Fibroblast of gingiva (primary cell): ENCODE data around the gene MYRF.

Experiments used
- DNase-seq: peaks from one replicate; pipeline ENCODE4 v3.0.0-alpha.2; 2011; ENCODE audit warnings: low read depth

MYRF gene

DNA sequence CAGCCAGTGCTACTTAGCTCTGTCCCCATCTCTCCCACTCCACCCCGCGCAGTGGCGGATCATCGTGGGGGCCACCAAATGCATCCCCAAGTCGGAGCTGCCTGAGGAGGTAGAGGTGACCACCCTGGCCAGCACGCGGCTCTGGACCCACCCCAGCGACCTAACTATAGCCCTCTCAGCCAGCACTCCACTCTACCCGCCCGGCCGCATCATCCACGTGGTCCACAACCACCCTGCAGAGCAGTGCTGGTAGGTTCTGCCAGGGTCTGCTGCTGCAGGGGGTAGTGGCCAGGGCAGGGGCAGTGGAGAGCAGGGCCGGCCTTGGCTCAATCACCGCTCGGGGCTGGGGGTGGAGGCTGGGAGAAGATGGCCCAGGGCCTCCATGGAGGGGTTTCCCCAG is 13.0 kb upstream of the MYRF start:
- no peak for DNase-seq

DNA sequence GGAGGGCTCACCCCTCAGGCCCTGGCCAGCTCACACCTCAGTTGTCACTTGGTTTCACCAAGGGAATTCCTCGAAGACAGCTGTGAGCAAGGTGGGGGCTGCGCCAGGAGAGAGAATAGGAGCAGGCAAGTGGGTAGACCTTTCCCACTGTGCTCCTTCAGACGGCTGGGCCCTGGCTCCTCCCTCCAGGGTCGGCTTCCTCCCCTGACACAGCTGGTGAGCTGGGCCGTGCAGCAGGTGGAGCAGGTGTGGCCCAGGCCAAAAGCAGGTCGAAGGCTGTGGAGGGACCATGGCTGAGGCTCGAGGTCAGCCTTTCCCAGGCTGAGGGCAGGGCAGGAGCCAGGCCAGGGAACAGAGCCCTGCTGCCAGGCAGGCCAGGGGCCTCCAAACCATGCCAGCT is 12.5 kb upstream of the MYRF start:
- DNase-seq: no peak

DNA sequence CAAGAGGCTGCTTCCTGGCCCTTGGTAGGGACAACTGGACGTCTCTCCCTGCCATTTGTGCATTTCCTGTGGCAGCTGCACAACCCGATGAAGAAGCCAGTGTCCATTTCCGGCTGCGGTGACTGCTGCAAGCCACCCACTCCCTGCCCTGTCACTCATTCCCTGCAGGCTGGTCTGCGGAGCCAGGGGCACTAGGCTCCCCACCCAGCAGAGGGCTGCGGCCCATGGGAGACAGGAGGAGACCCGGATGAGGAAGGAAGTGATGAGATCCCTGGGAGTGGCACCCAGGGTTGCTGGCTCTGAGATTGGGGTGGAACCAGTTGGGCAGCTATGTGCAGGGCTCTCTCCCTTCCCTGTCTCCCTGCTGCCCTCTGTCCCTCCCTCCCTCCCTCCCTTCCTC is 10.0 kb upstream of the MYRF start:
- no peak for DNase-seq

DNA sequence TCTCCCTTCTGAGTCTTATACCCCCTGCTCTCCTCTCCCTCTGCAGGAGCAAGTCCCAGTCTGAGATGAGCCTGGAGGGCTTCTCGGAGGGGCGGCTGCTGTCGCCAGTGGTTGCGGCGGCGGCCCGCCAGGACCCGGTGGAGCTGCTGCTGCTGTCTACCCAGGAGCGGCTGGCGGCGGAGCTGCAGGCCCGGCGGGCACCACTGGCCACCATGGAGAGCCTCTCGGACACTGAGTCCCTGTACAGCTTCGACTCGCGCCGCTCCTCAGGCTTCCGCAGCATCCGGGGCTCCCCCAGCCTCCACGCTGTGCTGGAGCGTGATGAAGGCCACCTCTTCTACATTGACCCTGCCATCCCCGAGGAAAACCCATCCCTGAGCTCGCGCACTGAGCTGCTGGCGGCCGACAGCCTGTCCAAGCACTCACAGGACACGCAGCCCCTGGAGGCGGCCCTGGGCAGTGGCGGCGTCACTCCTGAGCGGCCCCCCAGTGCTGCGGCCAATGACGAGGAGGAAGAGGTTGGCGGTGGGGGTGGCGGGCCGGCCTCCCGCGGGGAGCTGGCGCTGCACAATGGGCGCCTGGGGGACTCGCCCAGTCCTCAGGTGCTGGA is 8.8 kb upstream of the MYRF start:
- DNase-seq: no peak

DNA sequence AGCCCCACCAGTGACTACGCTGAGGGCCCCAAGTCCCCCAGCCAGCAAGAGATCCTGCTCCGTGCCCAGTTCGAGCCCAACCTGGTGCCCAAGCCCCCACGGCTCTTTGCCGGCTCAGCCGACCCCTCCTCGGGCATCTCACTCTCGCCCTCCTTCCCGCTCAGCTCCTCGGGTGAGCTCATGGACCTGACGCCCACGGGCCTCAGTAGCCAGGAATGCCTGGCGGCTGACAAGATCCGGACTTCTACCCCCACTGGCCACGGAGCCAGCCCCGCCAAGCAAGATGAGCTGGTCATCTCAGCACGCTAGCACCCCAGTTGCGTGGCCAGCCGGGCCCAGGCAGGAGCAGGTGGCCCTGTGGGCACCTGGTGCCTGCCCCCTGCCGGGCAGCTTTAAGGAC is 8.3 kb upstream of the MYRF start:
- no peak for DNase-seq

DNA sequence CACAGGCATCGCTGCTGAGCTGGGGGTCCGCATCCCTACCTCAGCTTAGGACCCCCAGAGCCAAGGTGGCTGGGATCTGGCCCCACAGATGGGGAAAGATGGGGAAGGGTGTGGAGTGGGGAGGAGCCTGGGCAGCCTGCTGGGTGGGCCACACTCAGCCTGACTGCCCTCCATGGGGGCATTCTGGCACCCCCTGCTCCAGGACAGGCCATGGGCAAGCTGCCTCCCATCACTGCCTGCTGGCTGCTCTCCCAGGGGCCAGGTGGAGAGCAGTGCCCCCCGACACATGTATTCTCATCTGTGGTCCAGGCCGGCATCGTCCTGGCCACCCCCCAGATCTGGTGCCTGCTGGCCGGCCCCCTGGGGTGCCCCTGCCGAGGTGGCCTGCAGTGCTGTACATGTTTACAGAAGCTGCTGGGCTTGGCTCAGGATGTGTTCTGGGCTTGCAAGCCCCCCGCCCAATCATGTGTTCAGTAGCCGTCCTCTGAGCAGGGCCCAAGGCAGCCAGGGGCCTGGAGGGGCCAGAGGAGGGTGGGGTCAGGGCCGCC is 7.8 kb upstream of the MYRF start:
- no peak for DNase-seq

DNA sequence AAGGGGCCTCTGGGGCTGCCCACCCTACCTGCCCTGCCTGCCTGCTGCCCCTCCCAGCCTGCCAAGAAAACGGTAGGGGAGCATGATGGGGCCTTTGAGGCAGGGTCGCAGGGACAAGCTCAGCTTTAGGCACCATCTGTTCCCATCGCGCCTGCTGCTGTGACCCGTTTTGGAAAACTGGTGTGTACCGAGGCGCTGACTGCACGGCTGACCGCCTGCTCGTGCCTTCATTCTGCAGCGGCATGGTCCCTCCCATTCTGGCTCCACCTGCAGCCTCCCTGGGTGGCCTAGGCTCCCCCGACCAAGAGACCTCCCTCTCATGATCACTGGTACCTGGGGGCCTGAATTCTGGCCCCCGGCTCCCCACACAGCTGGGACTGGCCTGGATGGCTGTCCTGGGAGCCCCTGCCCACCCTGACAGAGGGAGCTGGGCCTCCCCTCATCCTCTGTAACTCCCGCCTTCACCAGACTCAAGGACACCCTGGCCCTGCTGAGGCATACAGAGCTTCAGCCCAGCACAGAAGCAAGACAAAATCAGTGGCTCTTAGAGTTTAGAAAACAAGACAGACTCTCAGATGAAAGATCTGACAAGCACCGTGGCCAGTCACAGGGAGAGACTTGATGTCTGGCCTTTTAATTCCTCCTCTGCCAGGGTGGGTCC is 6.5 kb upstream of the MYRF start:
- no peak for DNase-seq

DNA sequence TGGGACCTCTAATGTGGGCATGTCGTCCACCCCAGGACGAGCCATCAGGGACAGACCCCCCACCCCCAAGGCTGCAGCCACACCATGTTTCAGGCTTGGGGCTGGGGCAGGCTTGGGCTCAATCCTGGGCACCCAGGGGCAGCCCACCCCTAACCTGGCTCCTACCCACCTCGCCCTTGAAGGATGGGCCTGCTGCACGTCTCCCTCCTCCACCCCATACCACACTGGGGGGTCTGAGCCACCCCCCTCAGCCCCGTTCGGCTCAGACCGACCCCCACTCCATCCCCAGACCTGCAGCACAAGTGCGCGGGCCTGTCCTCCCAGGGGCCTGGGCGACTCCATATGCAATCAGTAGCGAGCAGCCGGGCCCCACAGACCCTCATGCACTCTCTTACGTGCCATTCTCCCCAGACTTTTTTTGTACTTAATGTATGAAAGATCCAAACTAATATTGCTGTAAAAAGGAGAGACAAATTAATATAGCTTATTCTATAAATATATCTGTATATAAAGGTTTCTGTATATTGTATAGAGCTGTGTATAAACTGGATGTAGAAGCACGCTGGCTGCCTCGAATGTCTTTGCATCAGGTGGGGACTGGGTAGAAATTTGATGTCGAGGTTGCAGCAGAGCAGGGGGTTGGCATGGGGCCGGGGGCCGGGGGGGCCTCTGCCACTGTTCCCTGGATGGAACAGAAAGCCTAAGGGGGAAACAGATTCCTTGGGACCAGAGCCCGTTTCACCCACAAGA is 5.8 kb upstream of the MYRF start:
- DNase-seq: no peak

DNA sequence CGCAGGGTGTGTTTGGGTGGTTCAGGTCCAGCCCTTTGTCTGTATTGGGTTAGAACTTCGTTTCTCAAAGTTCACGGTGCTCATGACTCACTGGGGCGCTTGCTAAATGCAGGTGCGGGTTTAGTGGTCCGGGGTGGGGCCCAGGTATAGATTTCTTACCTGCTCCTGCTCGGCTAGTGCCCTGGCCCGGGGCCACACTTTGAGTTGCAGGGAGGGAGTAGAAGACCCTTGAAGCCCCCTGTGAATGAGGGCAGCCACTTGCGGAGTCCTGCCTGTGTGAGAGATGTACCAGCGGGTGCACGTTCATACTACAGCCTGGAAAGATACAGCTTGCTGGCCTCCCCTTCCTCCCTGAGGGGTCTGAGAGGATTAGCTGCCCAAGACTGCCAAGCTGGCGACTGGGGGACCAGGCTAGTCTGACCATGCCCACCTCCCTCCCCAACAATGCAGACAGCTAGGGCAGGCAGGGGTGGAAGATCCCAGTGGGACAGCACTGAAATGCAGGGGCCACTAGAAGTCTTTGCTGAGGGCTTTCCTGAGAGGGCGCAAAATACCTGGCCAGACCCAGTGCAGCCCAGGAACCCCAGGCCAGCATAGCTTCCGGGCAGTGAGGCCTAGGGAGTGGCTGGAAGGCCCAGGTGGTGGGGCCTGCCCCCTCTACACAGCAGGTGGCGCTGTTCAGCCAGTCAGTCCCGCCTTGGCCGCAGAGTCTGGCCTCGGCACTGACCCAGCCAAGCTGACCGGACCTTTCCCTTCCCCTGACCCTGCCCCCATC is 5.1 kb upstream of the MYRF start:
- peak; percentile 43 for DNase-seq

DNA sequence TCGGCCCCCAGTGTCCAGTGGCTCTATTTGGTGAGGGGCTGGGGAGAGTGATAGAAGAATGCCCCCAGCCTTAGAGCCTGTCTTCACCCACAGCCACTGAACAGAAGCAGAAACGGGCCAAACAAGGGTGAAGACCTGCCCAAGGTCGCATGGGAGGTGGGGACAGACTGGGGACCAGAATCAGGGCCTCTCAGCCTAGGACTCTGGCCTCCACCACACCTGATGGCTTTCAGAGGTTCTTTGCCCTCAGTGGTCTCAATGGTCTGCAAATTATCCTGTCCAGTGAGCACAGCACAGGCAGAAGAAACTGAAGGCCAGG is 4.5 kb upstream of the MYRF start:
- DNase-seq: no peak

DNA sequence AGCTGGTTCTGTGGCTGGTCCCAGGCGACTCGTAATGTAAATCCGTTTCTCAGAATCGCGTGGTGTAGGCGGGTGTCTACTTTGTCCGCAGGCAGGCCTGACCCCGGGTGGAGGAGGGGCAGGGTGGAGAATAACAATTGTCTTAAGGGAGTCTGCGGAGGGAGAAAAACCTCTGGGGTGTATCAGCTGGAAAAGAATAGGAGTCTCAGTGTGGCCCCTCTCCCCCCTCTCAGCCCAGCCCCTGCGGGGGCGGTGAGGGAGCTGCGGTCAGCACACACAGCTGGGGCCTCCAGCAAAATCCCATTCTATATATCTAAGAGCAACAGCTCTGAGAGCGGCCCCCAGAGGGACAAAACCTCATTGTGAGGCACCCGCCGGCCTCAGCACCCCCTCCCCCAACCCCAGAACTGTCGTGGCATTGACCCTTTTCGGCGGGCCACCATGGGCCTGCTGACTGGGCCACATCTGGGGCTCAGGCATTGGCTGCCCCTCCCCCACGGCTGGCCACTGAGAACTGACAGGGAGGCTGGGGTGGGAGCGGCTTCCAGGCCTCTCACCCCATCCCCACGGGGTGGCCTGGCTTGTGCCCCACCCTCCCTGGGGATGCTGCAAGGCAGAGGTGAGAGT is 2.7 kb upstream of the MYRF start:
- no peak for DNase-seq

DNA sequence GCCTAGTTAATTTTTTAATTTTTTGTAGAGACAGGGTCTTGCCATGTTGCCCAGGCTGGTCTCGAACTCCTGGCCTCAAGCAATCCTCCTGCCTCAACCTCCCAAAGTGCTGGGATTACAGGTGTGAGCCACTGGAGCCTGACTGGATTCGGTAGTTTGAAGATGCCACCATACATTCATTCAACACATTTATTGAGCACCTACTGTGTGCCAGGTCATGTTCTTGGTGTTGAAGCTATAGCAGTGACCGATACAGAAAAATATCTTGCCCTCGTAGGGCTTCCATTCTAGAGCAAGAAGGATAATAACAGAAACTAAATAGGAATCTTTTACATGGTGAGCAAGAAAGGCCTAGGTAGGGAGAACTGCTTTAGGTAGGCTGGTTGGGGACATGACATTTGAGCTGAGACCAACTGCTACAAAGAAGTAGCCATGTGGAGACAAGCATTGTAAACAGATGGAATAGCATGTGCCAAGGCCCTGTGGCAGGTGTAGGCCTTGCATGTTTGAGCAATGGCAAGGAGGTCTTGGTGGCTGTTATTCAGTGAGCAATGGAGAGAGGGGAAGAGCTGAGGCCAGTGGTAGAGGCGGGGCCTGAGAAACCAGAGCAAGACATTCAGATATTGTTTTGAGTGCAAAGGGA is 1.7 kb upstream of the MYRF start:
- no peak for DNase-seq

DNA sequence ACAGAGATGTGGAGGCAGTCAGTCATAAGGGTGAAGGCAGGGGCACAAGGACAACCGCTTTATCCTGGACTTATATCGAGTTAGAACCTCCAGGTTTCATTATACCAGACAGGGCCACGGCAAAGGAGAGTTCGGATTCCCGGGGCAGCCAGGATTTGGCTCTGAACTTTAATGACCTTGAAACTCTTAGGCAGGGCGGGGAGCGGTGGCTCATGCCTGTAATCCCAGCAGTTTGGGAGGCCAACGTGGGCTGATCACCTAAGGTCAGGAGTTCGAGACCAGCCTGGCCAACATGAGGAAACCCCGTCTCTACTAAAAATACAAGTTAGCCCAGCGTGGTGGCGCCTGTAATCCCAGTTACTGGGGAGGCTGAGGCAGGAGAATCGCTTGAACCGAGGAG is 1.1 kb upstream of the MYRF start:
- no peak for DNase-seq

DNA sequence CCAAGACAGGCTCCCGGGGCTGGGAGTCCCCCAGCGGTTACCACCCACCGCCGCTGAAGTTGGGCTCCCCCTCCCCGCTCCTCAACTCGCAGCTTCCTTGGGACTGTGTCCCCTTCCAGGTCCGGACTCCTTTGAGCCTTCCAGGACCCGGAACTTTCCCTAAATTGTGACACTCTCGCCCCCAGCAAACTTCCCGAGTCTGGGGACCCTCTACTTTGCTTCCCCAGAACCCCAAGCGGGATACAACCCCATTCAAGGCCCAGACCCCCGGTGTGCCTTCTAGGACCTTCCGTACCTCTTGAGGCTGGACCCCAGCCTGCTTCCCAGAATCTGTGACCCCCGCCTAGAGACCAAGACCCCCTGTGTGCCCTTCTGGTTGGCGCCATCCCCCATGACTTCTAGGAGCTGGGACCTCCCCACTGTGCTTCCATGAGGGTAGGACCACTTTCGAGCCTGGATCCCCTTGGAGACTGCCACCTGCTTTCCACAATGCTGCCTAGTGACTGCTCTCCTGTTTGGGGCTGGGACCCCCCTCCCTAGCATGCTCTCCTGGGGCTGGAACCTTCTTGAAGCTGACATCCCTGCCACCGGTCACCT is 587 bp downstream of the MYRF start:
- no peak for DNase-seq

DNA sequence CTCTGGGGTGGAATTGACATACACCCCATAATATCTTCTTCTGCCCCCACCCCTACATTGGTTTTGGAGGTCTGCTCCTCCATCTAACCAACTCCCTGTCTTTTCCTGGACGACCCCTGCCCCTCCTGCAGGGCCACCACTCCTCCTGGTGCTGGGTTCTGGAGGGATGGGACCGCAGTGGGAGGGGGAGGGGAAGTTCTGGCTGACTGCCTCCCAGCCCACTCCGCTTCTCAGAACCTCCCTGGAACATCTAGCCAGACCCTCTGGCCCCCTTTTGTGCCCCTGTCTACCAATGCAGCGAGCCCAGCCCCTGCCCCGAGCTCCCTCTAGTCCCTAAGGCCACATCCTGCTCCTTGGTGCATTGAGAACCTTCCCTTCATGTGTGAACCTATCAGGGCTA is 1.2 kb downstream of the MYRF start:
- no peak for DNase-seq

DNA sequence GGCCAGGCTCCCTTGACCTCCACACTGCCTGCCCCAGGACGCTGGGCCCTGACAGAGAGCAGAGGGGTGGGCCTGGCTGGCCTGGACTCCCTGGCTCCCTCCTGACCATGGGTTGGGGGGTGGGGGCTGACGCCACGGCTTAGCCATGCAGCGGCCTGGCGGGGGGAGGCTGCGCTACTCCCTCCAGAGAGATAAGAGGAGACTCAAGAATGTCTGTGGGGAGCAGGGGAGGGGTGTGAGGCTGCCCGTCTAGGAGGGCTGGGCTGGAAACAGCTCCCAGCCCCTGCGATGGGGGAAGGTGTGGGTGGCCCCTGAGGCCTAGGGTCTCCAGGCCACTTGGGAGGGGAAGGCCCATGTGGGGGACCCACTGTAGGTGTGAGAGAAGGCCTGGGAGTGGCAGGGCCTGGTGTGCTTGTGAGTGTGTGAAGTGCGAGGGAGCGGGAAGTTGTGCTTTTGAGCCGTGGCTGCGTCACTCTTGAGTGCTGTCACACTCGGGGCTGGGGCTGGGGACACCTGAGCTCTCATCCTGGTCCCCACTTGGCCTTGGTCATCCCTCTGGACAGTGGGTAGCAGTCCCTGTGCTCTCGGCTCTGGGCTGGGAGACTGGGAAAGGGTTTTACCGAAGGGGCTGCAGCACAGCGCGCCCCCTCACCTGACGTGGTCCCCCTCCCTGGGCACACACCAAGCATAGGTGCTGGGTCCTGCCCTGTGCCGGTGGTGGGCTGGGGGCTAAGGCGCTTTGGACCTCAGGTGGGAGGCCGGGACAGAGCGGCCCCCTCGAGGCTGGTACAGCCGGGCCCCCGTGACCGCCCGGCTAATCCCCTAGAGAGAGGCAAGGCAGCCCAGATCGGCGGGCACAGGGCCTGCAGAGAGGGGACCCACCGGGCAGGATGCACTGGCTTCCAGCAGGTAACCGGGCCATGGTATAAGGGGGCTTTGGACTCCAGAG is 2.4 kb downstream of the MYRF start:
- DNase-seq: no peak

DNA sequence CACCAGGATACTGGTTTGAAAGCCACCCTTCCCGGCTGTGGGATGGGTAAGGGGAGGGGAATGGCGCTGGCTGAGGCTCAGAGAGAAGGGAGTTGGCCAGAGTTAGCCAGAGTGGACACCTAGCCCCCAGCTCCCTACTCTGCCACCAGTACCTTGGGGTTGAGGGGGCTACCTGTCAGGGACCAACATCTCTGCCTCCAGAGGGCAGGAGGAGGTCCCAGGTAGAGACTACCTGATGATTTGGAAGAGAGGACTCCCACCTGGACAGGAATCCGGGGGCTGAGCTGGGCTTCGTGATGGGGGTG is 3.7 kb downstream of the MYRF start:
- DNase-seq: no peak

DNA sequence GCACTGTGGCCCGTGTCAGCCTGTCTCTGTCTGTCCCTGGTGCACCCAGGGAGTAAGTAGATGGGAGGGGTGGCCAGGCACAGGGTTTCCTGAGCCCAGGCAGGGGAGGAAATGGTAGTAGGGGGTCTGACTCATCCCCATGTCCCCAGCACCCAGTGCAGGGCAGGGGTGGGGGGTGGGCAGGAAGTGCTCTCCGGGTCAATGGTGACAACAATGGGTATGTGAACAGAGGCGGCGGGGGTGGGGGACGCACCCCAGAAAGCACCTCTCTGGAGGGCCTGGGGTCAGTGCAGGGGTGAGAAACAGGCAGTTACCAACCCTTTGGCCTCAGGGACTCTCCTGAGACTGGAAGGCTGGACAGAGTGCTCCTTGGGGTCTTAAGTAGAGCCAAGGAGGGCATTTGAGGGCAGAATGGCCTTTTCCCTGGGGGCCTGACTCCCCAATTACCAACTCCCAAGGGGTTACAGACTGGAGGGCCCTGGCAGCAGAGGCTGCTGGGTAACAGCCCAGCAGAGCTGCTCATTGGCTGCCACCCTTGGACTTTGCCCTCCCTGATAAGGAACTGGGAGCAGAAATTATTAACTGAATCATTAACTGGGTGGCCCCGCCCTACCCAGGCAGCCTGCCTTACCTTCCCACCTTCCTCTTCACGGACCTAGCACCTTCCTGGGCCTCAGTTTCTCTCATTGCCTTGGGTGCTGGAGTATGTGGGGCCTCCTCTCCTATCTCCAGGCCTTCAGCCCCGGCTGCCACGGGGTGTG is 4.2 kb downstream of the MYRF start:
- no peak for DNase-seq

DNA sequence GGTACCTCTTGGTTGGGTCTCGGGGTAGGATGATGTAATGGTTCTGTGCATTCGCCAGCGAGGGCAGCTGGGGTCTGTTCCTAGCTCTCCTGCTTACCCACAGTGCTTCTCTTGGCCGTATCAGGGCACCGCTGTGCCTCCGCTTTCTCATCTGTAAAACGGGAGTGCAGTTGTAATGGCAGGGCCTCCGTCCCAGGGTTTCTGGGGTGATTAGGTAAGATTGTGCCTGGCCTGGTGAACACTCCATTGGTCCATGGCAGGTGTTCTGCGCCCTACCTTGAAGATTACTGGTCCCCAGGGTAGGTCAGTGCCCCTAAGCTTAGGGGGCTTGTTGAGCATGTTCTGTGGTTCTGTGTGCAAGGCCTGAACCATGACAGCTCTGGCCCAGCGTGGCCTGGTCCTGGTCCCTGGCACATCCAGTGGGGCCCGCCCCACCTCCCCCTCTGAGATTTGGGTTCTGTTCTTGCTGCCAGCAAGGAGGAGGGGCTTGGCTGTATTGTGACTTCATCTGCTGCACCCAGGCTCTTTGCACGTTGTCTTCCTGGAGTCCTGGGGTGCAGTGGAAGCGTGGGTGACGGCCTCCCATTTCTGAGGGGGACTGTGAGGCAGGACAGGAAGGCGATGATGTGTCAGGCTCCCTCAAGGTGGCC is 4.9 kb downstream of the MYRF start:
- no peak for DNase-seq
